Measurements from ENCODE around the gene ATP8A1.

The ATP8A1 gene

DNA sequence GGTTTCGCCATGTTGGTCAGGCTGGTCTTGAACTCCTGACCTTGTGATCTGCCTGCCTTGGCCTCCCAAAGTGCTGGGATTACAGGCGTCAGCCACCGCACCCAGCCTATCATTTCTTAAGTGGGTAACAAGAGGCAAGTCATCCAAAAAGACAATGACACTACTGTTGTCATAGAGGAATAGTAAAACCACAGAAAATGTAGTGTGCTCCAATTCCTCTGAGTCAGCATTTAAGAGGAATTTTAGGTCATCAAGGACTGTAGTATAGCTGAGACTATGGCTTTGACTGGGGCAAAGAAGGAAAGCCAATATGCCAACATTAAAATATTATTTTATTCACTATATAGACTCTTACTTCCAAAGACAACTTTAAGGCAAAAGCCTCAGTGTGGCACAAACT is 48.4 kb downstream of the ATP8A1 start:
- in situ Hi-C loops (cut with MboI; ENCODE audit: low pct_unique_long_range_greater_than_20kb, low sequenced_read_pairs, unreplicated experiment) = no loop called here
- DNase-seq (ENCODE audit: low spot score) = no peak
- no peak for TF ChIP-seq CTCF (IDR thresholded peaks at IDR 0.05; ENCODE audit: extremely low read depth, insufficient read depth, missing control alignments)

DNA sequence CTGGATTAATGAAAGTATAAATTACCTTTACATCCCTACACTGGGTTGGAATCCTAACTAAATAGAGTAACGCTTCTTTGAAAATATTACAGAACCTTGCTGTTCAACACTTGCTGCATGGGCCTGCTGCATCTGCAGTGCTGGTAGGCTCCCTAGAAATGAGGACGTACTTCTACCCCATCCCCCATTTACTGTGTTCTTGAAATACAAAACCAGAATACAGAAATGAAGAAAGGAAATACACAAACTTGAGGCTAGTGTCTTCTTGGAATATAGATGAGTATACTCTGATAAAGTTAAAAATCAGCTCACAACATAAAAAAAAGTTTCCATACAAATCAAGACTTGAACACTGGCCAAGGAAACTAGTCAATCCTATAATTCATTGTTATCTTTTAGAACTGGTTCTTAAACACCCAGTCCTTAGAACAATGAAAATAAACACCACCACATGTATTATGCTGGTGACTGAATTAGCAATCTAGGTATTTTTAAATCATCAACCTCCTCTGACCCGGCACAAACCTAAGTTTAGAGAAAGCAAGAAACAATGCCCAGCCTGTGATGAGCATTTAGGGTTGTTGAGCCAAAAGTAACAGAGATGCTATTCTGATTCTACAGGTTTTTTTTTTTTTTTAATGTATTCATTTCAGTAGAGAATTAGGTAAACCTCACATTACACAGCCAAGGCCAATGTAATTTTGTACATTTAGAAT is 49.7 kb downstream of the ATP8A1 start:
- DNase-seq (ENCODE audit: low spot score) = no peak
- in situ Hi-C loops (cut with MboI; ENCODE audit: low pct_unique_long_range_greater_than_20kb, low sequenced_read_pairs, unreplicated experiment) = no loop called here
- no peak for TF ChIP-seq CTCF (IDR thresholded peaks at IDR 0.05; ENCODE audit: extremely low read depth, insufficient read depth, missing control alignments)

GRCh38 chr4:42605264-42605663 is 51.6 kb downstream of the ATP8A1 start:
- TF ChIP-seq CTCF (IDR thresholded peaks at IDR 0.05; ENCODE audit: extremely low read depth, insufficient read depth, missing control alignments) = no peak
- no peak for DNase-seq (ENCODE audit: low spot score)
- in situ Hi-C loops (cut with MboI; ENCODE audit: low pct_unique_long_range_greater_than_20kb, low sequenced_read_pairs, unreplicated experiment) = no loop called here

DNA sequence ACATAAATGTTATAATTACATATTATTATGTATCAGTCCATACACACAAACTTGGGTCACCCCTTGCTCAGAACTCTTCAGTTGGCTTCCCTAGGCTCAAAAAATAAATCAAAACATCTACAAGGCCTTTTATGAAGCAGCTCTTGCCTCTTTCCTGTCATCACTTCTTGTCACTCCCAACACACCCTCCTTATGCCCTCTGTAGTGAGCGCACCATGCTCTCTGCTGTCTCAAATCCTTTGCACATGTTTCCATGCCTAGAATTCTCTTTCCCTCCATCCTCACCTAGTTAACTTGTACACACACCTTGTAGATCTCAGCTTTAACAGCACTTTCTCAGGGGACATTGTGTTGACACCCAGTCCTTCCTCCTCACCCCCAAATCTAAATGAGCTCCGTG is 53.0 kb downstream of the ATP8A1 start:
- no peak for DNase-seq (ENCODE audit: low spot score)
- in situ Hi-C loops (cut with MboI; ENCODE audit: low pct_unique_long_range_greater_than_20kb, low sequenced_read_pairs, unreplicated experiment) = no loop called here
- no peak for TF ChIP-seq CTCF (IDR thresholded peaks at IDR 0.05; ENCODE audit: extremely low read depth, insufficient read depth, missing control alignments)

DNA sequence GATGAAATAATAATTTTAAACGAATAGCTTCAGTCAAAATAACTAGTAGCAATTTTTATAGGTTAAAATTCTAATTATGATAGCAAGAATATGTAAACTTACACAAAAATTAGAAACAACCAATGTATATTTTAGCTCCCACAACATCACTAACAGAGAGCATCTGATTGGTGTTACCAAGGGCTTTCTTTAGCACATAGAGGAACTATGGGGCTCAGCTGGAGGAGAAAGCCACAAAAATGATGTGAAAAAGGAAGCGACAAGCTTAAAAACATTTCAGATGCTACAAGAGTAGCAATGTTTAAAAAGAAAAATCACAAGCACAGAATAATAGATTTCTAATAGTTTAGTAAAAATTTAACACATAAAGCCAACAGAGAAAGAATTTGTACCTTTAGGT is 56.3 kb downstream of the ATP8A1 start:
- in situ Hi-C loops (cut with MboI; ENCODE audit: low pct_unique_long_range_greater_than_20kb, low sequenced_read_pairs, unreplicated experiment) = no loop called here
- TF ChIP-seq CTCF (IDR thresholded peaks at IDR 0.05; ENCODE audit: extremely low read depth, insufficient read depth, missing control alignments) = no peak
- DNase-seq (ENCODE audit: low spot score) = peak; percentile 17

GRCh38 chr4:42596918-42597317 is 60.0 kb downstream of the ATP8A1 start:
- TF ChIP-seq CTCF (IDR thresholded peaks at IDR 0.05; ENCODE audit: extremely low read depth, insufficient read depth, missing control alignments) = no peak
- in situ Hi-C loops (cut with MboI; ENCODE audit: low pct_unique_long_range_greater_than_20kb, low sequenced_read_pairs, unreplicated experiment) = no loop called here
- no peak for DNase-seq (ENCODE audit: low spot score)

All from GM13977 (cell line).